ENCODE data around the gene SGSM2. TPM values are rescaled to one million over a fixed set of nuclear protein-coding genes. Genes with fewer than 3 reads are reported as not detected.

Gene SGSM2
- total and polyA plus RNA-seq, 2 of the 13 experiments (the other 11 are each of a cell fraction or from before 2014, with no cell fraction given) = 30.4 to 51.3 TPM

- TF ChIP-seq ASH2L (IDR thresholded peaks at IDR 0.05; ENCODE audit: insufficient read length, low read depth, low read length) = peak; percentile 44
- no peak for TF ChIP-seq ZSCAN21 (CRISPR knock-in tag; IDR thresholded peaks at IDR 0.05; ENCODE audit: borderline replicate concordance)
- TF ChIP-seq TFDP1 (CRISPR knock-in tag; IDR thresholded peaks at IDR 0.05; ENCODE audit: borderline replicate concordance) = peak; percentile 87; the same call in 1 of the 2 replicates
- TF ChIP-seq, protein P1, sequence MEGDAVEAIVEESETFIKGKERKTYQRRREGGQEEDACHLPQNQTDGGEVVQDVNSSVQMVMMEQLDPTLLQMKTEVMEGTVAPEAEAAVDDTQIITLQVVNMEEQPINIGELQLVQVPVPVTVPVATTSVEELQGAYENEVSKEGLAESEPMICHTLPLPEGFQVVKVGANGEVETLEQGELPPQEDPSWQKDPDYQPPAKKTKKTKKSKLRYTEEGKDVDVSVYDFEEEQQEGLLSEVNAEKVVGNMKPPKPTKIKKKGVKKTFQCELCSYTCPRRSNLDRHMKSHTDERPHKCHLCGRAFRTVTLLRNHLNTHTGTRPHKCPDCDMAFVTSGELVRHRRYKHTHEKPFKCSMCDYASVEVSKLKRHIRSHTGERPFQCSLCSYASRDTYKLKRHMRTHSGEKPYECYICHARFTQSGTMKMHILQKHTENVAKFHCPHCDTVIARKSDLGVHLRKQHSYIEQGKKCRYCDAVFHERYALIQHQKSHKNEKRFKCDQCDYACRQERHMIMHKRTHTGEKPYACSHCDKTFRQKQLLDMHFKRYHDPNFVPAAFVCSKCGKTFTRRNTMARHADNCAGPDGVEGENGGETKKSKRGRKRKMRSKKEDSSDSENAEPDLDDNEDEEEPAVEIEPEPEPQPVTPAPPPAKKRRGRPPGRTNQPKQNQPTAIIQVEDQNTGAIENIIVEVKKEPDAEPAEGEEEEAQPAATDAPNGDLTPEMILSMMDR (CRISPR knock-in tag; IDR thresholded peaks at IDR 0.05) = peak; percentile 4; the same call in 1 of the 2 replicates
- peak; percentile 54; the same call in 1 of the 2 replicates for TF ChIP-seq ZNF746 (CRISPR knock-in tag; IDR thresholded peaks at IDR 0.05)
- TF ChIP-seq TCF12 (IDR thresholded peaks at IDR 0.05) = no peak
- 0 out of 2 replicates have a peak, but pooled peaks have one; percentile 10 for TF ChIP-seq TCF12 (CRISPR knock-in tag; IDR thresholded peaks at IDR 0.05)
- TF ChIP-seq IKZF1 (IDR thresholded peaks at IDR 0.05) = no peak
- TF ChIP-seq HNRNPL (IDR thresholded peaks at IDR 0.05; ENCODE audit: low read depth, low read length) = no peak
- TF ChIP-seq RFX5 (IDR thresholded peaks at IDR 0.05; ENCODE audit: low read depth, low read length) = no peak
- peak; percentile 56 for TF ChIP-seq GABPA (IDR thresholded peaks at IDR 0.05; ENCODE audit: low read depth, low read length)
- TF ChIP-seq GABPA (CRISPR knock-in tag; IDR thresholded peaks at IDR 0.05; ENCODE audit: low read depth) = peak; percentile 47
- TF ChIP-seq MYC (CRISPR knock-in tag; IDR thresholded peaks at IDR 0.05; ENCODE audit: borderline replicate concordance) = peak; percentile 69
- no peak for TF ChIP-seq NFE2L2 (IDR thresholded peaks at IDR 0.05; ENCODE audit: low read length)
- TF ChIP-seq SNAI1 (CRISPR knock-in tag; IDR thresholded peaks at IDR 0.05; ENCODE audit: borderline replicate concordance) = no peak
- peak; percentile 74 for TF ChIP-seq ZFY (CRISPR knock-in tag; IDR thresholded peaks at IDR 0.05)
- peak; percentile 73; the same call in 1 of the 2 replicates for TF ChIP-seq ZBTB2 (CRISPR knock-in tag; IDR thresholded peaks at IDR 0.05; ENCODE audit: low read depth)
- TF ChIP-seq, protein P2, sequence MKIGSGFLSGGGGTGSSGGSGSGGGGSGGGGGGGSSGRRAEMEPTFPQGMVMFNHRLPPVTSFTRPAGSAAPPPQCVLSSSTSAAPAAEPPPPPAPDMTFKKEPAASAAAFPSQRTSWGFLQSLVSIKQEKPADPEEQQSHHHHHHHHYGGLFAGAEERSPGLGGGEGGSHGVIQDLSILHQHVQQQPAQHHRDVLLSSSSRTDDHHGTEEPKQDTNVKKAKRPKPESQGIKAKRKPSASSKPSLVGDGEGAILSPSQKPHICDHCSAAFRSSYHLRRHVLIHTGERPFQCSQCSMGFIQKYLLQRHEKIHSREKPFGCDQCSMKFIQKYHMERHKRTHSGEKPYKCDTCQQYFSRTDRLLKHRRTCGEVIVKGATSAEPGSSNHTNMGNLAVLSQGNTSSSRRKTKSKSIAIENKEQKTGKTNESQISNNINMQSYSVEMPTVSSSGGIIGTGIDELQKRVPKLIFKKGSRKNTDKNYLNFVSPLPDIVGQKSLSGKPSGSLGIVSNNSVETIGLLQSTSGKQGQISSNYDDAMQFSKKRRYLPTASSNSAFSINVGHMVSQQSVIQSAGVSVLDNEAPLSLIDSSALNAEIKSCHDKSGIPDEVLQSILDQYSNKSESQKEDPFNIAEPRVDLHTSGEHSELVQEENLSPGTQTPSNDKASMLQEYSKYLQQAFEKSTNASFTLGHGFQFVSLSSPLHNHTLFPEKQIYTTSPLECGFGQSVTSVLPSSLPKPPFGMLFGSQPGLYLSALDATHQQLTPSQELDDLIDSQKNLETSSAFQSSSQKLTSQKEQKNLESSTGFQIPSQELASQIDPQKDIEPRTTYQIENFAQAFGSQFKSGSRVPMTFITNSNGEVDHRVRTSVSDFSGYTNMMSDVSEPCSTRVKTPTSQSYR (CRISPR knock-in tag; IDR thresholded peaks at IDR 0.05; ENCODE audit: borderline replicate concordance) = peak; percentile 72; the same call in 1 of the 2 replicates
- peak; percentile 58 for TF ChIP-seq ZFX (CRISPR knock-in tag; IDR thresholded peaks at IDR 0.05; ENCODE audit: low read depth)
- TF ChIP-seq, protein P3, sequence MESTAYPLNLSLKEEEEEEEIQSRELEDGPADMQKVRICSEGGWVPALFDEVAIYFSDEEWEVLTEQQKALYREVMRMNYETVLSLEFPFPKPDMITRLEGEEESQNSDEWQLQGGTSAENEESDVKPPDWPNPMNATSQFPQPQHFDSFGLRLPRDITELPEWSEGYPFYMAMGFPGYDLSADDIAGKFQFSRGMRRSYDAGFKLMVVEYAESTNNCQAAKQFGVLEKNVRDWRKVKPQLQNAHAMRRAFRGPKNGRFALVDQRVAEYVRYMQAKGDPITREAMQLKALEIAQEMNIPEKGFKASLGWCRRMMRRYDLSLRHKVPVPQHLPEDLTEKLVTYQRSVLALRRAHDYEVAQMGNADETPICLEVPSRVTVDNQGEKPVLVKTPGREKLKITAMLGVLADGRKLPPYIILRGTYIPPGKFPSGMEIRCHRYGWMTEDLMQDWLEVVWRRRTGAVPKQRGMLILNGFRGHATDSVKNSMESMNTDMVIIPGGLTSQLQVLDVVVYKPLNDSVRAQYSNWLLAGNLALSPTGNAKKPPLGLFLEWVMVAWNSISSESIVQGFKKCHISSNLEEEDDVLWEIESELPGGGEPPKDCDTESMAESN (CRISPR knock-in tag; conservative IDR thresholded peaks at IDR 0.05) = 0 out of 2 replicates have a peak, but pooled peaks have one; percentile 20
Measured at GRCh38 chr17:2392252-2393173, 55.2 kb downstream of the SGSM2 start (continued).

Data from HepG2 (cell line).